Mesenchymal stem cell (in vitro differentiated cells and primary cell): ENCODE measurements around the gene CASQ1.

ENCODE experiments used
- DNase-seq: peaks from one replicate; pipeline ENCODE4 v3.0.0-alpha.2; 2013
- H2AFZ ChIP-seq: one replicate; pipeline ENCODE4 v1.6.1; 2013; ENCODE audit warnings: low read depth, mild to moderate bottlenecking, control low read depth, inconsistent platforms, low read length, moderate library complexity
- H2AK5ac ChIP-seq: 2 replicates; pipeline ENCODE4 v1.6.1; 2013; ENCODE audit warnings: low read length, moderate library complexity, mild to moderate bottlenecking, inconsistent platforms; ENCODE audit not compliant: severe bottlenecking
- H2BK120ac ChIP-seq: one replicate; pipeline ENCODE4 v1.6.1; 2013; ENCODE audit warnings: low read depth, mild to moderate bottlenecking, inconsistent platforms, low read length, moderate library complexity
- H2BK12ac ChIP-seq, 2 experiments: one replicate each; pipeline ENCODE4 v1.6.1; 2013; ENCODE audit warnings: inconsistent platforms in 2 of 2, low read length in 2 of 2, mild to moderate bottlenecking in 2 of 2, moderate library complexity in 2 of 2, control low read depth in 1 of 2
- H2BK15ac ChIP-seq: one replicate; pipeline ENCODE4 v1.6.1; 2013; ENCODE audit warnings: mild to moderate bottlenecking, low read depth, inconsistent platforms; ENCODE audit not compliant: poor library complexity, severe bottlenecking
- H2BK5ac ChIP-seq: 2 replicates; pipeline ENCODE4 v1.6.1; 2013; ENCODE audit warnings: low read depth, mild to moderate bottlenecking, low read length, control low read depth, inconsistent platforms; ENCODE audit not compliant: poor library complexity, severe bottlenecking
- H3K14ac ChIP-seq, 2 experiments: one replicate each; pipeline ENCODE4 v1.6.1; 2013; ENCODE audit warnings: inconsistent platforms in 2 of 2, low read length in 2 of 2, control low read depth in 1 of 2, mild to moderate bottlenecking in 1 of 2, moderate library complexity in 1 of 2
- H3K18ac ChIP-seq, 2 experiments: one replicate each; pipeline ENCODE4 v1.6.1; 2013; ENCODE audit warnings: inconsistent platforms in 2 of 2, low read length in 2 of 2, control low read depth in 1 of 2, low read depth in 1 of 2, mild to moderate bottlenecking in 1 of 2
- H3K23ac ChIP-seq, 2 experiments: one replicate each; pipeline ENCODE4 v1.6.1; 2013; ENCODE audit warnings: inconsistent platforms in 2 of 2, low read length in 2 of 2, mild to moderate bottlenecking in 2 of 2, moderate library complexity in 2 of 2, control low read depth in 1 of 2
- H3K27ac ChIP-seq: 2 replicates; pipeline ENCODE4 v1.5.1; 2013; ENCODE audit warnings: mild to moderate bottlenecking, moderate library complexity, low read length, control low read depth, inconsistent platforms; ENCODE audit not compliant: poor library complexity, severe bottlenecking
- H3K27me3 ChIP-seq, 2 experiments: 2 replicates each; pipeline versions ENCODE4 v1.6.1 to v1.7.0; 2013; ENCODE audit warnings: low read length in 2 of 2, mild to moderate bottlenecking in 2 of 2, moderate library complexity in 2 of 2, control low read depth in 1 of 2, inconsistent platforms in 1 of 2; ENCODE audit not compliant: control insufficient read depth in 1 of 2, insufficient read depth in 1 of 2
- H3K36me3 ChIP-seq, 2 experiments: 2 replicates each; pipeline versions ENCODE4 v1.6.1 to v1.7.0; 2013; ENCODE audit warnings: low read length in 2 of 2, control low read depth in 1 of 2, inconsistent platforms in 1 of 2, low read depth in 1 of 2, mild to moderate bottlenecking in 1 of 2; ENCODE audit not compliant: insufficient read depth in 2 of 2, control insufficient read depth in 1 of 2
- H3K4ac ChIP-seq, 2 experiments: one replicate each; pipeline ENCODE4 v1.6.1; 2013; ENCODE audit warnings: inconsistent platforms in 2 of 2, low read length in 2 of 2, mild to moderate bottlenecking in 2 of 2, moderate library complexity in 2 of 2, control low read depth in 1 of 2, low read depth in 1 of 2
- H3K4me1 ChIP-seq: 2 replicates; pipeline ENCODE4 v1.6.1; 2013; ENCODE audit warnings: low read depth, low read length, control low read depth; ENCODE audit not compliant: control insufficient read depth, insufficient read depth
- H3K4me2 ChIP-seq: 2 replicates; pipeline ENCODE4 v1.6.1; 2013; ENCODE audit warnings: low read length, mild to moderate bottlenecking, inconsistent platforms; ENCODE audit not compliant: poor library complexity, severe bottlenecking
- H3K4me3 ChIP-seq, 2 experiments: 2 replicates each; pipeline versions ENCODE4 v1.5.1 to v1.7.0; 2013; ENCODE audit warnings: low read length in 2 of 2, mild to moderate bottlenecking in 2 of 2, control low read depth in 1 of 2, low read depth in 1 of 2; ENCODE audit not compliant: insufficient read depth in 1 of 2
- H3K79me1 ChIP-seq: replicated peaks from 2 replicates; pipeline ENCODE4 v1.6.1; 2013; ENCODE audit warnings: mild to moderate bottlenecking, control low read depth, low read length, inconsistent platforms; ENCODE audit not compliant: poor library complexity, severe bottlenecking
- H3K9ac ChIP-seq: 2 replicates; pipeline ENCODE4 v1.7.0; 2013; ENCODE audit warnings: mild to moderate bottlenecking, low read length, moderate library complexity
- H3K9me3 ChIP-seq: 2 replicates; pipeline ENCODE4 v1.7.0; 2013; ENCODE audit warnings: mild to moderate bottlenecking, low read length; ENCODE audit not compliant: control insufficient read depth
- H4K8ac ChIP-seq: one replicate; pipeline ENCODE4 v1.6.1; 2013; ENCODE audit warnings: inconsistent platforms, mild to moderate bottlenecking, low read length, moderate library complexity
- H4K91ac ChIP-seq: one replicate; pipeline ENCODE4 v1.6.1; 2013; ENCODE audit warnings: mild to moderate bottlenecking, low read length, inconsistent platforms
- WGBS: methylation state at CpG from one replicate; pipeline ENCODE4 v1.1.7; 2013; ENCODE audit warnings: mixed read lengths; 5-methylcytosine and 5-hydroxymethylcytosine counted together

CASQ1 gene

DNA sequence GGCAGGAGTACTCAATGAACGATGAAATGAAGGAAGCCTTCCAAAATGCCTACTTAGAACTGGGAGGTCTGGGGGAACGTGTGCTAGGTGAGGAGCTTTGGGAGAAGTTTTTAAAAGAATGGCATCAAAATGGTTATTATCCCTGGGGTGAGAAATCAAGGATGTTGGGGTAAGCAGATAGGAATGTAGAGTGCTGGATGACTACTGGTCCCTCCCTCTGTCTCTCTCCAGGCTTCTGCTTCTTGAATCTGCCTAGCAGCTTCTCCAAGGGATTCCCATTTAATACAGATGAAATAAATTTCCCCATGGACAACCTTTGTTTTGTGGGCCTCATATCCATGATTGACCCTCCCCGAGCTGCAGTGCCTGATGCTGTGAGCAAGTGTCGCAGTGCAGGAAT, 19.0 kb upstream of the CASQ1 start:
- peaks cover 14% of the 10 kb centered on the region for H3K4me1 ChIP-seq
- no peaks in the 10 kb centered on the region for H3K79me1 ChIP-seq
- DNase-seq: no peak
- H3K36me3 ChIP-seq: no peaks in the 10 kb centered on the region
- H2AFZ ChIP-seq: no peak overlapping the region
- H3K27ac ChIP-seq: no peak overlapping the region
- 73% methylated on average over 4 of the region's 4 CpGs for WGBS
- no peak overlapping the region for H2BK120ac ChIP-seq
- no peak overlapping the region for H4K8ac ChIP-seq
- no peak overlapping the region for H3K14ac ChIP-seq
- H3K9ac ChIP-seq: no peak overlapping the region
- no peak overlapping the region for H4K91ac ChIP-seq
- H2BK15ac ChIP-seq: no peak overlapping the region
- no peak overlapping the region for H2AK5ac ChIP-seq
- H2BK5ac ChIP-seq: no peak overlapping the region
- no peak overlapping the region for H3K4me2 ChIP-seq
- H2BK12ac ChIP-seq: no peak overlapping the region
- no peaks in the 10 kb centered on the region for H3K9me3 ChIP-seq
- H3K18ac ChIP-seq: no peak overlapping the region
- no peak overlapping the region for H3K4me3 ChIP-seq
- H3K4ac ChIP-seq: no peak overlapping the region
- H3K27me3 ChIP-seq: peaks cover 28 to 35% of the 10 kb centered on the region in 2 experiments
- no peak overlapping the region for H3K23ac ChIP-seq

DNA sequence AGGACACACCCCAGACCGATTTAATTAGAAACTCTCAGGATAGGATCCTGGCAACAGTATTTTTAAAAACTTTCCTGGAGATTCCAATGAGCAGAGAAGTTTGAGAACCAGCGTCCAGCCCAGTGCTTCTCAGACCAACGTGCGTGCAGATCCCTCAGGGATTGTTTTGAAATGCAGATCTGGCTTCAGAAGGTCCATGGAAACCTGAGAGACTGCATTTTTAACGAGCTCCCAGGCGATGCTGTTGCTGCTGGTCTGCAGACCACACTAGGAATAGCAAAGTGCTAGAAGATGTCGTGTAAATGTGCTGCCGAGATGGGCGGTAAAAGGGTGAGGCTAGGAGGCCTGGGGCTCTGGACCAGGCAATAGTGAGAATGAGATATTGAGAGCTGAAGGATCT, 18.4 kb upstream of the CASQ1 start:
- H2BK120ac ChIP-seq: no peak overlapping the region
- no peak overlapping the region for H3K4ac ChIP-seq
- H2AK5ac ChIP-seq: no peak overlapping the region
- no peak overlapping the region for H2AFZ ChIP-seq
- no peak overlapping the region for H2BK15ac ChIP-seq
- H3K4me3 ChIP-seq: no peak overlapping the region
- peaks cover 14% of the 10 kb centered on the region for H3K4me1 ChIP-seq
- no peak overlapping the region for H3K27ac ChIP-seq
- H3K14ac ChIP-seq: no peak overlapping the region
- no peak overlapping the region for H3K9ac ChIP-seq
- H3K79me1 ChIP-seq: no peaks in the 10 kb centered on the region
- H4K8ac ChIP-seq: no peak overlapping the region
- H3K27me3 ChIP-seq: peaks cover 25 to 34% of the 10 kb centered on the region in 2 experiments
- H3K4me2 ChIP-seq: no peak overlapping the region
- DNase-seq: no peak
- H3K36me3 ChIP-seq: no peaks in the 10 kb centered on the region
- 59% methylated on average over 9 of the region's 9 CpGs for WGBS
- H3K9me3 ChIP-seq: no peaks in the 10 kb centered on the region
- H2BK5ac ChIP-seq: no peak overlapping the region
- no peak overlapping the region for H3K18ac ChIP-seq
- no peak overlapping the region for H4K91ac ChIP-seq
- H3K23ac ChIP-seq: no peak overlapping the region
- no peak overlapping the region for H2BK12ac ChIP-seq

DNA sequence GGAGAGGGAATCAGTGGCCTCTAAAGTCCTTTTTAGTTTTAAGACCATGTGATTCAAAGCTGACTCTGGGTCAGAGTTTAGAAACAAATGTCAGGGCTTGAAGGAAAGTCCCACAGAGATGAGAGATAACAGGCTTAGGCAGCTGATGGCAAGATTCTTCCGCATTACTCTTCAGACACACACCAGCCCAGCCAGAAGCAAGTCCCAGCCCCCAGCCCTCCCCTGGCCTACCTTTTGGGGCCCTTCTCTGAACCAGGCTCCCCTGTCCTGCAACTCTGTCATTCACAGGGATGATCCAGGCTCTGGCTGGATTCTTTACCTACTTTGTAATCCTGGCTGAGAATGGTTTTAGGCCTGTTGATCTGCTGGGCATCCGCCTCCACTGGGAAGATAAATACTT, 13.1 kb upstream of the CASQ1 start:
- H2BK5ac ChIP-seq: no peak overlapping the region
- no peak overlapping the region for H2BK12ac ChIP-seq
- no peak overlapping the region for H3K23ac ChIP-seq
- no peak overlapping the region for H2BK15ac ChIP-seq
- H3K9me3 ChIP-seq: no peaks in the 10 kb centered on the region
- no peak overlapping the region for H3K4me3 ChIP-seq
- no peak overlapping the region for H3K18ac ChIP-seq
- H3K4me2 ChIP-seq: no peak overlapping the region
- H3K27ac ChIP-seq: no peak overlapping the region
- no peaks in the 10 kb centered on the region for H3K4me1 ChIP-seq
- H3K4ac ChIP-seq: no peak overlapping the region
- H3K9ac ChIP-seq: no peak overlapping the region
- no peaks in the 10 kb centered on the region for H3K79me1 ChIP-seq
- DNase-seq: no peak
- H3K36me3 ChIP-seq: no peaks in the 10 kb centered on the region
- H2BK120ac ChIP-seq: no peak overlapping the region
- no peak overlapping the region for H4K8ac ChIP-seq
- no peak overlapping the region for H4K91ac ChIP-seq
- 86% methylated on average over 2 of the region's 2 CpGs for WGBS
- H2AK5ac ChIP-seq: no peak overlapping the region
- no peak overlapping the region for H2AFZ ChIP-seq
- no peak overlapping the region for H3K14ac ChIP-seq
- peaks cover 43 to 49% of the 10 kb centered on the region in 2 experiments for H3K27me3 ChIP-seq

DNA sequence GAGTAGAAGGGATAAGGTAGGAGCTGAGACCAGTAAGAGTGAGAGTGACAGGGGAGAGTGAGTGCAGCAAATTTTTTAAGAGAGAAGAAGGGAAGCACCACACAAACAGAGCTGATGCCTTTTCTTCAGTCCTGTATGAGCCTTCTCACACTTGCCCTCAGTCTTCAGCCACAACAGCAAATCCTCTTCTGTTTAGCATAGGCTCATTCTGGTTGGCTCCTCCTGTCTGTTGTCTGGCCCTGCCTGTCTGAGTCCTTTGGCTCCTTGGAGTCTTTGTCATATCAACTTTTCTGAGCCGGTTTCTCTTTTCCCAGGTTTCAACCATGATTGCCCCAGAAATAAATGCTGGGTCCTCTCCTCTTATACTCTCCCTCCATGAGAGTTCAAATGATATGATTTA, 12.7 kb upstream of the CASQ1 start:
- Histone ChIP-seq H2BK15ac (no peak overlapping the region), H2BK5ac (no peak overlapping the region), H3K9me3 (no peaks in the 10 kb centered on the region), H3K36me3 (no peaks in the 10 kb centered on the region), H2BK12ac (no peak overlapping the region), H2AFZ (no peak overlapping the region), H3K4me1 (no peaks in the 10 kb centered on the region), H4K91ac (no peak overlapping the region), H3K4me2 (no peak overlapping the region), H3K4ac (no peak overlapping the region), H3K18ac (no peak overlapping the region), H3K23ac (no peak overlapping the region), H3K9ac (no peak overlapping the region), H2BK120ac (no peak overlapping the region), H3K79me1 (no peaks in the 10 kb centered on the region), H3K14ac (no peak overlapping the region), H4K8ac (no peak overlapping the region), H2AK5ac (no peak overlapping the region), H3K27me3 (peaks cover 40 to 48% of the 10 kb centered on the region in 2 experiments), H3K4me3 (no peak overlapping the region), H3K27ac (no peak overlapping the region)
- 100% methylated on average over 1 of the region's 1 CpG for WGBS
- DNase-seq: no peak
